Right hindlimb (tissue), 1 donor: ENCODE measurements around the gene MFSD6L.

Experiments used
- DNase-seq: peaks from one replicate; pipeline ENCODE4 v3.0.0-alpha.2; 2018

MFSD6L gene, protein sequence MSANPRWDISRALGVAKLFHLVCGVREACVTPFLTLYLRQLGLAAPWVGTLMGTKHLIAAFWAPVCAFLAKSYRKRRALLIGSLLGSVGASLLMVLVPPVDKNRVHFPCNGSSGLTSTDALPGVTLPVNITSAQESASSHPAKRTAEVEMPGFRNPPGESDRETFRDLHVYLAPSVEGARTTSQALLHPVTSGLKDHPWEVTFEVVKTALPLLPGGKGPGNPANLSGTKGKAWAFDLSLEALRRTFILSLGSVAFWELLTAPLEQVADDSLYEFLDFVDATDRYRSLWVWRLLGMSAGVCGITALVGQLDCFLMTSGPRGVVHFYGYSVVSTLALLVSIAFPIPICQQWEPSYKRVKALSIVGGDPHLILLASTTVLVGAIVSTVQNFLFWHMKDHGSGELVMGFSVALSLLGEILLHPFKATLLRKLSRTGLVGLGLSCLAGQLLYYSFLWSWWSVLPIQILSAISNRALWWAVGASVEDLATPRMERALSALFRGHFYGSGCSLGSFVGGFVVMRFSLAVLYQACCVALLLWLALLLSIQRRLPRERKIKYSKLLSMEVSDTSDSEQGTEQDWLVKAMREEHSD

DNA sequence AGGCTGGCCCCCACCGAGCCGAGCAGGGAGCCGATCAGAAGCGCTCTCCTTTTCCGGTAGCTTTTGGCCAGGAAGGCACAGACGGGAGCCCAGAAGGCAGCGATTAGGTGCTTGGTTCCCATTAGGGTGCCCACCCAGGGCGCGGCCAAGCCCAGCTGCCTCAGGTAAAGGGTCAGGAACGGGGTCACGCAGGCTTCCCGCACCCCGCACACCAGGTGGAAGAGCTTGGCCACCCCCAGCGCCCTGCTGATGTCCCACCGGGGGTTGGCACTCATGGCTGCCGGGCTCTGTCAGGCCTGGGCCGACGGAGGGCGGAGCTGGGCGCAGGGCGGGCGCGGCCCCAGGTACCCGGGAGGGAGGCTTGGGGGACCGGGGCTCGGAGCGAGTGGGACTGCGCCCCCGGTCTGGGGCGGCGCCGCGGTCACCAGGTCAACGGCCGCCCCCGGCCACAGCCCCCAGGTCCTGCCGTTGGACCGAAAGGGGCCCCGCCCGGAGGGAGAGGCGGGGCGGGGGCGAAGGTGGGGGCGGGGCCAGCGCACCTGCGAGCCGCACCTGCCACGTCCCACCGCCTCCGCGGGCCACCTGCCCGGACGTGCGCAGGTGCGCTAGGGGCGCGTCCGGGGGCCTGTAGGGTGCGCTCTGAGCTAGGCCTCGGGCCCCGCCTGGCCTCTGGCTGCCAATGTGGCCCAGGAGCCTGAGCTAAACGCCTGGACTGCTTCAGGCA, at the start of gene MFSD6L:
Gene MFSD6L, minus strand, starts transcription at position 520 of the 724 bp plus-strand sequence. Its CDS starts 245 bp downstream, at position 275.
- DNase-seq, result no peak

DNA sequence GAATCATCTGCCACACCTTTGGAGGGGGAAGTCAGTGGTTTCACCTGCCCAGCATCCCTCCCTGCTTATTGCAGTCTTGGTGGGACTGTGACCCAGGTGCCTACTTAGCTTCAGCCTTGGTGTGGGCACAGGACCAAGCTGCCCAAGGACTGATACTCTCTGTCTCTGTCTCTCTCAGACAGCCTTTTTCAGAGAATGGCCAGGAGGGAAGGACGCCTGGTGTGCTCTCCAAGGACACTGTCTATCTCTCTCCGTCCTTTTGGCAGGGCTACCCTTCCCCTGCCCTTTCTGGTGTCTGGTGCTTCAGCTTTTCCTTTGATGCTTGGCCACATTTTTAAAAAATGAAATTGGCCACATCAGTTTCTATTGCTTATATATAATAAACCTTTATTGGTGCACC, 48.7 kb upstream of the MFSD6L start:
- no peak for DNase-seq

DNA sequence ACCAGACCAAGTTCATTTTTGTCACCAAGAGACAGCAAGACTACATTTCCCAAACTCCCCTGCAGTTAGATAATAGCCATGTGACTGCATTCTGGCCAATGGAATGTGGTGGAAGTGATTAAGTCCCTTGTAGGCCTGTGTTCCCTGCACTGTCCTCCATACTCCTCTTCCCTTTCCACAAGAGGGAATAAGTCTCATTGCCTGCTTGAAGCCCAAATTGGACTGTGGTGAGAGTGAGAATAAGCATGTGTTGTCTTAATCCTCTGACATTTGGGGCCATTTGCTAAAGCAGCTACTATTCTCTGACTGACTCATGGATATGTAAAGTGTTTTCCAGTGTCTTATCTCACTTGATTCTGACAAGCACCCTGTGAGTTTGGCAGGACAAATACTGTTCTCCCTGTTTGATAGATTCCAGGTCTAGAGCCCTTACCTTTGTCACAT, 47.6 kb upstream of the MFSD6L start:
- DNase-seq, result no peak

DNA sequence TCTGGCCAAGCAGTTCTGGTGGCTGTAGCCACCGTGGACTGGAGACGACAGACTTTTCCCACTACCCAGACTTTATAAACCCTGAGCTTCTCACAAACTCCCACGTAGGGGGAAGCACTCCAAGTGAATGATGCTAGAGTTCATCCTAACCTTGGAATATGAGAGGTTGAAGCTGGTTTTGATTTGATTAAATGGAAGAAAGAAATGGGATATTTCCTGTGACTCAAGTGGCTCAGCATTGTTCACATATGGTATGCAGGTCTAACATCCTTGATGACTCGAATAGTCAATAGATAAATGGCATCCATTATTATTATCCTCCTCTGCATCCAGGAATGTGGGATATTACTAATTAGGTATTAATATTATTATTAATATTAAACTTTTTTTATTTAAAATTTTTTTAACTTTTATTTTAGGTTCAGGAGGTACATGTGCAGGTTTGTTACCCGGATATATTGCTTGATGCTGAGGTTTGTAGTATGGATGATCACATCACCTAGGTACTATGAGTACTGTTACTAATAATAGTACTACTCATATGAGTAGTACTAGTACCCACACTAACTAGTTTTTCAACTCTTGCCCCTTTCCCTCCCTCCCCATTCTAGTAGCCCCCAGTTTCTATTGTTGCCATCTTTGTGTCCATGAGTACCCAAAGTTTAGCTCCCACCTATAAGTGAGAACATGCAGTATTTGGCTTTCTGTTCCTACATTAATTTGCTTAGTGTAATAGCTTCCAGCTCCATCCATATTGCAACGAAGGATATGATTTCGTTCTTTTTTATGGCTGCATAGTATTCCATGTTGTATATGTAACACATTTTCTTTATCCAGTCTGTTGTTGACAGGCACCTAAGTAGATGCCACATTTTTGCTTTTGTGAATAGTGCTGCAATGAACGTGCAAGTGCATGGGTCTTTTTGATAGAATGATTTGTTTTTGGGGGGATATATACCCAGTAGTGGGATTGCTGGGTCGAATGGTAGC, 45.4 kb upstream of the MFSD6L start:
- DNase-seq, result no peak

DNA sequence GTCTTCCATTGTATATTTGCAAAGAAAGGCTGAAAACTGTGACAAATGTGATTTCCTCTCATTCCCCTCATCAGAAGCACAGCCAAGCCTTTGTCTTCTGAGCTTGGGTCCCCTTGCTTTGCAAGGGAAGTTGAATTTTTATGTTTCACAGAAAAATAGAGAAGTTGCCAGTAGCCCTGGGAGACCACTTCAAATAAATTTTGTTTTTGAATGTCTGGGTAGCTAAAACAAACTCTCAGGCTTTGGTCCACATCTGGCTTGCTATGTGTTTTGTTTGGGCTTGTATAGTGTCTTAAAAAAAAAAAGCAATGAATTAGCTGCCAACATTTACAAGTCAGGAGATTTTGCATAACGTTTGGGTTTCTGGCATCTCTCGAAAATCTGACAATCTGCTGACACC, 44.2 kb upstream of the MFSD6L start:
- DNase-seq, result no peak

DNA sequence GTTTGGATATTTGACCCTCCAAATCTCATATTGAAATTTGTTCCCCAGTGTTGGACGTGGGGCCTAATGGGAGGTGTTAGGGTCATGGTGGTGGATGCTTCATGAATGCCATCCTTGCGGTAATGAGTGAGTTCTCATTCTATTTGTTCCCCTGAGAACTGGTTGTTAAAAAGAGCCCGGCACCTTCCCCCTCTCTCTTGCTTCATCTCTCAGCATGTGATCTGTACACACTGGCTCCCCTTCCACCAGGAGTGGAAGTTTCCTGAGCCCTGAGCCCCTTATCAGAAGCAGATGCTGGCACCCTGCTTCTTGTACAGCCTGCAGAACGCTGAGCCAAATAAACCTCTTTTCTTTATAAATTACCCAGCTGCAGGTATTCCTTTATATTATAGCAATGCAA, 42.7 kb upstream of the MFSD6L start:
- DNase-seq, result no peak

DNA sequence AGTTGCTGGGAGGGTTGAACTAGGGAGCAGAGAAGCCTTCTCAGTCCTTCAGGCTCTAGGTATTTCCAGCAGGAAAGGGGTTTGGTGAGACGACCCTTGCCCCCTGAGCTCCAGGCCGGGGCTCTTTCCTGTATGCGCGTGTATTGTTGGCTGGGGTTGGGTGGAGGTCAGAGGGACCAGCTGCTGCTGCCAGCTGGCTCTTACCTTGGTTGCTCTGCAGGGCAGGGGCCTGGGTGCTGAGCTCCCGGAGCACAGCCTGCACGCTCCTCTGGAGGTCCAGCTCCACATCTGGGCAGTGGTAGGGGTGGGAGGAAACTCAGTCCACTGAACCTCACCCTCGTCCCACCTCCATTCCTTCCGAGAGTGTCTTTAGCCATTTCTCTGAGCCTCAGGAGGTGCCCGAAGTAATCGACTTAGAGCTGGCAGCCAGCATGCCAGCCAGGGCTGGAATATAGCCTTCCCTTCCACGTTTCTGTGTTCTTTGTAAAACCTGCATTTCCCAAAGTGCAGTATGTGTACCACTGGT, 40.3 kb upstream of the MFSD6L start:
- DNase-seq, result no peak

DNA sequence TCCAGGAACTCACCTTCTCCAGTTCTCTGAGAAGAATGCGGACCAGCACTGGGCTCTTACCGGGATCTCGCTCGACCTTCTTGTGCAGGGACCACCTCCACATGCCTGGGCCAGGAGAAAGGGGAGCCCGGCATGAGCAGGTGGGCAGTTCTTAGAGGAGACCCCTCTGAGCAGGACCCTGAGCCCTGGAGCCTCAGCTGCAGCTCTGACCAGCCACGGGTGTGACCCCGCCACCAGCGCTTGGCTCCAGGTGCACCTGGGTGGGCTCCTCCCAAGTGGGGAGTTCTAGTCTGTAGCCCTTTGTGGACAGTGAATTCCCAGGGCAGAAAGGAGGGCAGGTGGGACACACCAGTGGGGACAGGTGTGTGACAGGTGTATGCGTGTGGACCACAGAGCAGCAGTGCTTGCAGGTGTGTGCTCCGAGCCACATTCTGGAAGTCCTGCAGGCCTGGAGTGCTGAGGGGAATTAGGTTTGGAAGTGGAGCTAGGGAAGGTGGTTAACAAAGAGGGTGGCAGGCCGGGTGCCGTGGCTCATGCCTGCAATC, 39.5 kb upstream of the MFSD6L start:
- DNase-seq, result no peak

DNA sequence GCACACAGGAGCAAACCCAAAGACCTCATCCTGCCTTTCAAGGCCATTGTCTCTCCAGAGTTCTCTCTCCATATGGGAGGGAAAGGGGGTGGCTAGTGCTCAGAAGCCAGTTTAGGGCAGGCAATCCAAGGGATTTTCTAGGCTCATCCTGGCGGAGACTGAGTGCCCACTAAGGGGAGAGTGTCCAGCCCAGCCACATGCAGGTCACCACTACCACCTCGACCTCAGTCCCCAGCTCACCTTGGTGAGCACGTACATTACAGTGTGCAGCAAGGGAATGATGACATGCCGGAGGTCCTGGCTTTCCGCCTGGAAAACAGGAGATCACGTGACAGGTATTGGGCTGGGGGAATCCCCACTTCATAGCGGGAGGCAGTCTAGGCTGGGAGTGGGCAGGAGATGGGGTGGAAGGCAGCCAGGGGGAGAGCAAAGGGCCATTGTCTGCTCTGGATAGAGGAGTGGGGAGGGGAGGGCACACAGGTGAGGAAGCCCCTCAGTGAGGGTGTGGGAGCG, 38.5 kb upstream of the MFSD6L start:
- DNase-seq, result no peak

DNA sequence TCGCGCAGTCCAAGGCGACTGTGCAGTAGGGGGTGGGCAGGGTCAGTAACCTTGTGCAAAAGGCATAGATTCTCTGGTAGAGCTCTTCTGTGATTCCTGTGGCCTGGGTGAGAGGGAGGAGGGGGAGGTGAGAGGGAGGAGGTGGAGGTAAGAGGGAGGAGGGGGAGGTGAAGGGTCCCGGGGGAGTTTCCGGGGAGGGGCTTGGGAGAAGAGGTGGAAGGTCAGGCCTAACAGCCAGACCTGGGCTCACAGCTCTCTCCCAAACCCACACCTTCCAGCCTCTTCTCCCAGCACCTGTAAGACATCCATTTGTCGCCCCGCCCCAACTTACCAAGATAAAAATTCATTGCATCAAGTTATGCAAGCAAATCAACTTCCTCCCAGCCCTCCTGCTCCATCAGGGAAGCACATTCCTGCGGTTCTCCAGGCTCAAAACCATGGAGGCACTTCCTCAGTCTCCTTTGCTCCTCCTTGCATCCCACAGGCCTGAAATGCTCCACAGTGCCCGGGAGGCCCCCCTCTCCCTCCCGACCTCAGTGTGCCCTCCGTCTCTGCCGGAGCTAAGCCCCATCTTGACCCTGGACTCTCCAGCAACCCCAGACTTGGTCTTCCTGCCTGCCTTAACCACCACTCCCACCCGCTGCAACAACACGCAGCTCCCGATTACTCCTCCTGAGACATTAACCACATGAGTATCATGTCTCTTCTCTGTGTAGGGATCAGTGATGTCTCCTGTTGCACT, 37.8 kb upstream of the MFSD6L start:
- DNase-seq, result no peak

DNA sequence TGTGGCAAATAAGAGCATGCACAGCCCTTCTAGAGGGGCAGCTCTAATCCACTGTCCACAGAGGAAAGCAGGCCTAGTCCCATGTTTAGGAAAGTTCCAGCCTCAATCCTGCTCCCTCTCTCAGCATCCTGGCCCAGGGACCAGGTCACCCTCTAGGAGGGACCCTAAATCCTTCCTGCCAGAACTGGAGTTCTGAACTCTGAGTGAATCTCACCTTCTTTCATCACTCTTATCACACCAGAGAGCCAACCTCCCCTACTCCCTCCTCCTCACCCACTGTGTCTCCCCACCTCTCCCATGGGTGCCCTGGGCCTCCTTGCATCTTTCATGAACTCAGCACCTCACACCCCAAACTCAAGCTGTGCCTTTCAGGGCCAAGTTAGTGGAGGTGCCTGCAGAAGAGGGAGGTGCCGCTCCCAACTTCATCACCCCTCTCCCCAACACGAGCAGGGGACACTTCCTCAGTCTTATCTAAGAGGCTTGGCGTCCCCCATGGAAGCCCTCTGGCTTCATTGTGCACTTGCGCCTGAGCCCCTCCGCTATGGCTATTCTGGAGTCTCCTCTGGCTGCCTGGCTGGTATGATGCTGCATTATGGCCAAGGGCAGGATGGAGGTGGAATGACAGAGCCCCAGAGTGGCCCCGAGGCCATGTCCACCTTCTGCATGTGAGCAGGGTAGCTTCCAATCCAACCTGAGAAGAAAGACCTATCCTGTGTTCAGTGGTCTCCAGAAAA, 36.6 kb upstream of the MFSD6L start:
- DNase-seq, result no peak

DNA sequence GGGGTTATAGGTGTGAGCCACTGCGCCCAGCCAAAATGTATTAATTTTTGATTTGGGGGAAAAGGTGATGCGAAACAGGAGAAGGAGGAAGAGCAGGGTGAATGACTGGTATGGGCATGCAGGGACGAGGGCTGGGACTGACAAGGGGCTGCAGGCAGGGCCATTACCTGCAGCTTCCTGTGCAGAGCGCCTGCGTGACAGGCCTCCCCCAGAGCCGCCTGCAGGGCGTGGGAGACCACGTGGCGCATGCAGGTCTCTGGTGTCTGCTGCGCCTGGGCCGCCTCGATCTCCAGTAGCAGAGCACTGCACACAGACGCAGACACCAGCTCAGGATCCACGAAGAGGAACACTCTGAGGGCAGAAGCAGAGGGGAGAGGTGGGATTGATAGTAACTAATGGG, 35.9 kb upstream of the MFSD6L start:
- no peak for DNase-seq

DNA sequence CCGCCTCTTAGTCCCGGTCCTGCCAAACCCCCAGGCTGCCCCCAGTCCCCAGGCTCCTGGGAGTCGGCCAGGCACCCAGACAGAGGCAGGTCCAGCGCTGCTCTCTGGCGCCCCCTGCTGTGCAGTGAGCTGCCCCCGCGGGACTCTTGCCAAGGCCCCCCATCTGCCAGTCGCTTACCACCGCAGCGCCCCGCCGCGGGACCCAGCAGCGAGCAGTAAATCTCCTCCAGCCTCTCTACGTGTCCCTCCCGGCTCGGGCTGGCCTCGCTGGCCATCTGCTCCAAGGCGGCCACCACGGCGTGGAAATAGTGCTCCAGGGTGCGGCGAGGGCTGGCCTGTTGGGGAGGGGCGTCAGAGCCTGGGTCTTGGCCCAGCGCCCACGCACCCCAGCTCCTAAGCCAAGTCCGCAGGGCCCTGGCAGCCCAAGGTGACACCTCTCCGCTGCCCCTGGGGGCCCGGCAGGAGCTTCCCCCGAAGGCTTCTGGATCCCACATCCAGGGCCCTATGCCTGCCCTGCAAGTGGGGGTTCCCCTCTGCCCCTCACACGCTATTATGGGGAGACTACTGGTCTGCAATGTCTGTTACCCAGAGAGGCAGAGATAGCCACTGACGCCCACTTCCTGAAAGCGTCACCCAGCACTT, 33.7 kb upstream of the MFSD6L start:
- no peak for DNase-seq

DNA sequence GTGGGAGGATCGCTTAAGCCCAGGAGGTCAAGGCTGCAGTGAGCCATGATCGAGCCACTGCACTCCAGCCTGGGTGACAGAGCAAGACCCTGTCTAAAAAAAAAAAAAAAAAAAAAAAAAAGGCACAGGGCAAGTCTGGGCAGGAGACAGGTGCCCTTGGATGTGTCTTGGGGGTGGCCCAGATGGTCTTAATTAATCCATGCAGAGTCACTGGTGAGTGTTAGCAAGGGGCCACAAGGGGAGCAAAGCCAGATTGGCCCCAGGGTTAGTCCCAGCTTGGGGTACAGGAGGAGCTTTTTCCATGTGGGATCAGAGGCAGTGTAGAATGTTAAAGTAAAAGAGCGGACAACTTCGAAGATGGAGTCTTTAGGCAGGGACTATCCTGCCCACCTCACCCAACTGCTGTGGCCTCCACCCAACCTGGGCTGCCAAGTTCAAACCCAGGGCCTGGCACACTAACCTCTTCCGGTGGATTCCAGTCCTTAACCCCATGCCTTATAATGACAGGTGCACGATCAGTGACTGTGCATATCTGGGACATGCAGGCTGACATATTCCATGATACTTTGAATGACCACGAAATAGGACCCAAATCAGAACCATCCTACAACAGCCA, 32.2 kb upstream of the MFSD6L start:
- DNase-seq, result no peak

DNA sequence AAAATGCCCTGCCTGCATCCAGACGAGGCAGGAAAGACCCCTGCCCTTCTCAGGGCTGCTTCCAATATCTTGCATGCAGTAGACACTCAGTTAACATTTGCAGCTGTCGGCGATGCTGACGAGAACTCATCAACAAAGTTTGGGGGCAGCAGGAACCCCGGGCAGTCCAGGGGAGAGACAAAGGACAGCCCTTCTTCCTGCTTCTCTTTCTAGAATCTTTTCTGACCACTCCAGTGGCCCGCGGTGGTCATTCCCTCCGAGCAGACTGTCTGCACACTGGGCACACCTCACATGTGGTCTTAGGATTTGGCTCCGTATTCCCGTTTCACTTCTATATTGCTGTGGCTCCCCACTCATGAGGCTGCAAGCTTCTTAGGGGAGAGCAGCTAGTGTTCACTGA, 31.0 kb upstream of the MFSD6L start:
- no peak for DNase-seq

DNA sequence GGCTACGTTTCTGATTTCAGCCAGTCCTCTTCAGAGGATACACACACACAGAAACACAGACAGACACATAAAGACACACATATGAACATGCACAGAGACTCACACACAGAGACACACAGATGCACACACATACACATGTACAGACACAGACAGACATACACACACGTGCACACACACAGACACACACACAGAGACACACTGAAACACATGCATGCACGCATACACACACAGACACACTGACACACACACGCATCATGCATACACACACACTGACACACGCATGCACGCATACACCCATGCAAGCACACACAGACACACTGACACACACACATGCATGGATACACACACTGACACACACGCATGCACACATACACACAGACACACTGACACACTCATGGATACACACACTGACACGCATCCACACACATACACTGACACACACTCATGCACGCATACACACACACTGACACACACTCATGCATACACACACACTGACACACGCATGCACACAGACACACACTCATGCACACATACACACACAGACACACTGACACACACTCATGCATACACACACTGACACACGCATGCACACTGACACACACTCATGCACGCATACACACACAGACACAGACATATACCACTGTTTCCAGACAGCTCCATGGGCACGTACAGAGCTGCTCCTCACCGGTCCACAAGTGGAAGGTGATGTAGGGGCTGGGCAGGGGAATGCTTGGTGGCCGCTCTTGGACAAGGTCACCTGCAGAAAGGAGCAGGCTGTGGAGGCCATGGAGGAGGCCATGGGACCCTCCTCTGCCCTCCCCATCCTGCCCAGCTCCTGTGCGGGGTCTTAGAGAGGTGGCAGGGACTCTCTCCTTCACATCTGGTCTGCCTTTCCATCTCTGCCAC, 30.1 kb upstream of the MFSD6L start:
- DNase-seq, result no peak

DNA sequence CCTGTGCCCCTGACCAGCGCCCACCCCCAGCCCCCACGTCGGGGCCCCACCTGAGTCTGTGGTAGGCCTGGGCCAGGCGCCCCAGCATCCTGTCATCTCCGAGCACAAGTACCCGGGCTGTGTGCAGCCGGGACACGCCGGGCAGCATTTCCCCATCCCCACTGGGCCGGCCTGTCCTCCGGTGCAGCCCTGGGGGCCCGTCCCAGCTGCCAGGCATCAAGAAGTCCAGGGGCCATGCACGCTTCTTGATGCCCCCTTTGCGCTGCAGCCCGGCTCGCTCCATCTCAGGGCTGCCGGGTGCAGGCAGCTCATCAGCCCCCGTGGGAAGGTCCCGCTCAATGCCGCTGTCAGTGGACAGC, 29.3 kb upstream of the MFSD6L start:
- no peak for DNase-seq

DNA sequence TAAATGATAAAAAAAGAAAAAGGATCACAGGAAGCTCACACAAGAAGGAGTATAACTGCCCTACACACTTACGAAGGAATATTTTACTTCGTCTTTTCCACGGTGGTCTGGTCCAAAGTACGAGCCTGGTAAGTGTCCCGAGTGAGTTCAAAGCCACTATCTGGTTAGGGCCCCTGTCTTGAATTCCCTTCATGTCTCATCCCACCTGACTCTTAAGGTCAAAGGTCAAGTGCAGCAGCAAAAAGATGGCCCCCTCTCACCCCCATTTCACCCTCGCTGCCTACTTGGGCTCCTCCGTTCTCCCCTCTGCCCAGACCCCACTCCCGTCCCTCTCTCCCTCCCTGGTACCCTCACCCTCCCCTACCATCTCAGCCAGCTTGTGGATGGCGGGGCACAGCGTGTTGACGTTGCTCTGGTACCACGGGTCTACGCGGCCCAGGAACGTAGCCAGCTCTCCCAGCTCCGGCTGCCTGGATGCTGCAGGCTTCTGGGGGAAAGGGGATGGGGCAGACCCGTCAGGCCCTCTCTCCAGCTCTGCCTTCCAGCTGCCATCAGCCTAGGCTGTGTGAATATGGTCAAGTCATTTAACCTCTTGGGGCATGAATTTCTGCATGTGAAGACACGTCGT, 27.8 kb upstream of the MFSD6L start:
- no peak for DNase-seq
